NCI-H146 (cell line): ENCODE measurements around the gene TMEM106C.

Experiments
- DNase-seq: peaks from one replicate; lab custom pipeline; 2025; lab: John Stamatoyannopoulos, UW

TMEM106C gene

DNA sequence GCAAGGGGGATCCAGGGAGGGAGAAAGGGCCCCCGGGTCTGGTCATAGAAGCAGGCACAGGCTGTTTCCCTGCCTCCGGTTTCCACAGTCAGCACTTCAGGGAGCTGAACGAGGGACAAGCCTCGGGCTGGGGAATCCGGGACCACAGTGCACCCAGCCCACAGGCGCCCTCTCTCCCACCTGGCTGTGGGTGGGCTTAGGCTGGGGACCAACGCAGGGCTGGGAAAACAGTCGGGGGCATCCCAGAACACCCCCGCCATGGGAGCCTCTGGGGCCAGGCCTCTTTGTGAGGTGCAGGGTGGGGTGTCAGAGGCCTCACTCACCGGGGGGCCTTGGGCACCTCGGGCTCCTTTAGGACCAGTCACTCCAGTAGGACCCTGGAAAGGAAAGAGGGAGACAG, 16.3 kb downstream of the TMEM106C start:
- no peak for DNase-seq

- DNase-seq = no peak
Observed at GRCh38 chr12:47980197-47980596, 16.8 kb downstream of the TMEM106C start.

GRCh38 chr12:47980779-47981495, 17.5 kb downstream of the TMEM106C start:
- no peak for DNase-seq

GRCh38 chr12:47981496-47982260, 18.3 kb downstream of the TMEM106C start:
- no peak for DNase-seq

DNA sequence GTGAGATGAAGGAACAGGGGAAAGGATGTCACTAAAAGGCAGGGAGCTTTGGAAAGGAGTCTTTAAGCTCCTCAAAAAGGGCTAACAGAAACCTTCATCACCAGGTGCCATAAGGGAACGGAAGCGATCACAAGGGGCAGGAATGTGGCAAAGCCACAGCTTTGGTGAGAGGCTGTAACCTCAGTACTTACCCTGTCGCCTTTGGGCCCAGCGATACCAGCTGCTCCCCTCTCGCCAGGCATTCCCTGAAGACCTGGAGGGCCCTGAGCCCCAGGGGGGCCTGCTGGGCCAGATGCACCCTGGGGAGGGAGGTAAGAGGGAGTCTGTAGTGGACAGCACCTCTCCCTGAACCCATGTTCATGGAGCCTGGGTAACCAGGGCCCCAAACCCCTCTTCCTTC, 18.9 kb downstream of the TMEM106C start:
- no peak for DNase-seq

GRCh38 chr12:47982770-47983169, 19.4 kb downstream of the TMEM106C start:
- DNase-seq = no peak

DNA sequence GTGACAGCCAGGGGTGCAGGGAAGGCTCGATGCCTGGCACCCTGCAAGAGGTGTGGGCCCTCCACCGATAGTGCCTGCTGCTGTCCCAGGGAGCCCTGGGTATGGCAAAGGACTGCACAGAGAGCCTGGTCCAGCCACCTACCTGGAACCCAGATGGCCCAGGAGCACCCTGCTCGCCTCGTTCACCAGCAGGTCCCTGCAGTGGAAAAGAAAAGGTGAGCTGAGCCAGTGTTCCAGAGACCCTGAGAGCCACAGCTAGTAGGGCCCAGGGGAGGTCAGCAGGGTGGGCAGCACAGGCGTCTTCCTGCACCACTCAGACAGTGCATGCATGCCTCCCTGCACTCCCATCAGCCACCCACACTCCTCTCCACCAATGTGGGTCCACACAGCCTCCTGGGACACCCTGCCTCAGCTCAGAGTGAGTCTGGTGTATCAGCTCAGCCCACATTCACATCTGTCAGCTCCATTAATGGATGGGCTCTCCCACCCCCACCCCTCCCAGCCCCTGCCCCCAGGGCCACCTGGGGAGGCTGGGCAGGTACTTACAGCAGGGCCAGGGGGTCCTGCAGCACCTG, 20.2 kb downstream of the TMEM106C start:
- DNase-seq = no peak

GRCh38 chr12:47984331-47984801, 21.0 kb downstream of the TMEM106C start:
- no peak for DNase-seq

DNA sequence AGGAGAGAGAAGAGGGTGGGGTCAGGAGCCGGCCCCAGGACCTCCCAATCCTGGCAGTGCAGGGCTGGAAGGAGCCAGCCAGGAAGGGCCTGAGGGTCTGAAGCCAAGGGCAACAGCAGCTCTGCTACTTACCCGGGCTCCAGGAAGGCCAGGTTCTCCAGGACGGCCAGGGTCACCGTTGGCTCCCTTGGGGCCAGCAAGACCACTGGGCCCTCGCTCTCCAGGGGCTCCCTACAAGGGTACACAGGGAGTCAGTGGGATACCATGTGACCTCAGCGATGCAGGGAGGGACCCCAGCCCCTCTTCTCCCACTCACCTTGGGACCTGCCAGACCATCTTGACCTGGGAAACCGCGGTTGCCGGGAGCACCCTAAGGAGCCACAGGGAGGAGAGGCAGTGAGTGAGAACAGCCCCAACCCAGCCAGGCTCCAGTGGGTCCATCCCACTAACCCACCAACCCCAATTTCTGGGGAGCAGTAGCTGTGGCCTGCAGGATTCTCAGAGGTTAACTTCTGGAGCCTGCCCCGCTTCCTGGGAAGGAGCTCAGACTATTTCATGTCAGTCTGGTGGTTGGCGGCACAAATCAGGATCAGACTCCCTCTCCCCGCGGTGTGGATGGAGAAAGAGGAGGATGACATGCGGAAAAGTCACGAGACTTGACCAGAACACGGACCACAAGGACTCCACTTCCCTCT, 22.3 kb downstream of the TMEM106C start:
- DNase-seq = no peak

GRCh38 chr12:47986291-47986660, 22.9 kb downstream of the TMEM106C start:
- DNase-seq = no peak

- DNase-seq = no peak
Observed at GRCh38 chr12:47986832-47987231, 23.4 kb downstream of the TMEM106C start.

GRCh38 chr12:47987411-47988072, 24.1 kb downstream of the TMEM106C start:
- DNase-seq = no peak

DNA sequence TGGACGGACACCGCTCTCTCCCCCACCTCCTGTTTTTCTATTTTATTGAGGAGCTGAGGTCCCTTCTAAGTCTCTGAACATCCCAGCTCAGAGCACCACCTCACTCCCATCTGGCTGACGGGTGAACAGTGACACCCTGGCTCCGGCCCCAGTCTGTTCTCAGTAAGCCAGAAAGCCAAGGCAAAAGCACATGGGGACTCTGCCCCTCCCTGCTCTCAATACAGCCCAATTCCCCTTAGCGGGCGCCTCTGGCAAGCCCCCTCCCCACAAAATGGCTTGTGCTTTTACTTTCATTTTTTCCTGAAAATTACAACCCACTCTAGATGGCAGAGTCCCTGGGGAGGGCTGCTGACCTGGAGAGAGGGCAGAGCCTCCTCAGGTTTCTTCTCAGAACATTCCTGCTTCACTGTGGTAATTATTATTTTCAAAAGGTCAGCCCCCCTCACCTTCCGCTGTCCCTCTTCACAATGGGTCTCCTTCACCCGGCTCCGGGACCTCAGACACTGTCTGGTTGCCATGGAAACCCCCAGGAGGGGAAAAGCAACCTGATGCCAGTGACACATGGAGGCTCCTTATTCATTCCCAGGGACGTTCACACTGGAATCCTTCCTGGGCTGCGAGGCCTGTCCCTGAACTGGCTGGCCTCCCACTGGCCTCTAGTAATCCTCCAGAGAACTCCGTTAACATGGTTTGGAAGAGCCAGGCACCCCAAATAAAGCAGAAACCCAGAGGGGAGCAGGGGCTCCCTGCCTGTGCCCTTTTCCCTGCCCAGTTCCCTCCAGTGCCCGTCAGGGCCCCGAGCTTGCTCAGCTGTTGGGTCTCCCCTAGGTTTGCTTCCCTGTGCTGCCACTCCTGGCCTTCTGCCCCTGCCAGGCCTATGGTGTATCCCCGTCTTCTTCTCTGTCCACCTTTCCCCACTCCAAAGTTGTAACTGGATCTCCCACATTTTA, 25.0 kb downstream of the TMEM106C start:
- DNase-seq = peak; percentile 33

GRCh38 chr12:47989023-47989417, 25.6 kb downstream of the TMEM106C start:
- DNase-seq = no peak

DNA sequence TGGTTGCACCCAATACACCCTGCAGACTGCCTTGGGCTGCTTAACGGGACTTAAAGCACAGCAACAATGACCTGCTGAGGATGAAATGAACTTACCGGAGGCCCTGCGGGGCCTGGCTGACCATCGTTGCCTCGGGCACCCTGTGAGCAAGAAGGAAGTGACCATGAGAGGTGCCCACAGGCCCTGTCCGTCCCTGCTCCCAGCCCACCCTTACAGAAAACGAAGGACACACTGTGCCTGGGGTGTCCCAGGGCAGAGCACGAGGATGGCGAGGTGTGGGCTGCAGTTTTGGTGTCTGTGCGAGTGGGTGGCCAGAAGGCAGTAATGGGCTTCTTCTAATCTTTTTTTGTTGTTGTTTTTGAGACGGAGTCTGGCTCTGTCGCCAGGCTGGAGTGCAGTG, 26.3 kb downstream of the TMEM106C start:
- no peak for DNase-seq

GRCh38 chr12:47990351-47991105, 27.1 kb downstream of the TMEM106C start:
- no peak for DNase-seq

- no peak for DNase-seq
Observed at GRCh38 chr12:47991106-47992061, 28.0 kb downstream of the TMEM106C start.

DNA sequence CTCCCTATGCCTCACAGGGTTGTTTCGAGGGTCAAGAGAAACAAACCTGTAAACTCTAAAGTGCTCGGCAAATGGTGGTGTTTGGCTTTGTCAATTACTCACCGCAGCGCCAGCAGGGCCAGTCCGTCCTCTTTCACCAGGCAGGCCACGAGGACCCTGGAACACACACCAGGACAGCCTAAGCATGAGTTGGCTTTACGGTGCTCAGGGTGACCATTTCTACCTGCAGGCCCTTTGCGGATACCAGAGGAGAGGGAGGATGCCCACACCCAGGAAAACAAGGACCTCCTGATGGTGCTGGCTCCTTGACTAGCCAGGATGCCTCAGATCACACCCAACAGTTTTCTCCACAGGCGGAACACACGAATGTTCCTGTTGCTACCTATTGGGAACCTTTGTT, 29.4 kb downstream of the TMEM106C start:
- DNase-seq = no peak

DNA sequence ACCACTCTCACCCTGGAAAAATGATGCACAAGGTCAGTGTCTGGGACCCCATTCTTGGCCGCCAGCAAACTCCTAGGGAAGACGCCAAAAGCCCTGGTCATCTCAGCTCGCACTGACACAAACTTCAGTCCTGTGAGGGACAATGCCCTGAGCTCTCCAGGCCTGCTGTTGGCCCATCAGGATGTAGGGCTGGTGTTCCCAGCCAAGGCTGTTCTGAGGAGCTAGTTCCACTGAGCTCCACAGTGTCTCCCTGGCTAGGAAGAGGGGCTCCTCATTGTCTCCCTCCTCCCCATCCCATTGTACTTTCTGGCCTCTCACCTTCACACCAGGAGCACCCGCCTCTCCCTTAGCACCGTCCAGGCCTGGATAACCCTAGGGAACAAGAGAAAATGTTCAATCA, 30.1 kb downstream of the TMEM106C start:
- no peak for DNase-seq
